IMR-90 (cell line): ENCODE data around the gene UBN1. TPM values are rescaled to one million over a fixed set of nuclear protein-coding genes. Genes with fewer than 3 reads are reported as not detected.

Experiments used
- ATAC-seq: fragments of 200-7000 bp; cut with Tn5 transposase; 2 replicates; pipeline ENCODE4 v1.9.1; 2020; ENCODE audit warnings: low read depth, mild to moderate bottlenecking, moderate library complexity
- BruUV-seq: library from RNA; stranded (reverse); fragments of 400-500 nt; replicated peaks from 2 replicates; lab custom pipeline; 2021; lab: Mats Ljungman, UMichigan
- CTCF ChIA-PET: fragments of 300-600 bp; formaldehyde crosslinking; extraction: SDS; loops from one replicate; lab custom pipeline; 2021; ENCODE audit warnings: antibody characterized with exemption; lab: Yijun Ruan, JAX
- POLR2A ChIA-PET: fragments of 300-600 bp; sonication (Branson Sonifier 250); formaldehyde crosslinking; loops from one replicate; lab custom pipeline; 2022; ENCODE audit warnings: antibody characterized with exemption; ENCODE audit not compliant: unreplicated experiment; lab: Charles Lee
- DNase-seq: peaks from one replicate; pipeline ENCODE4 v3.0.0; 2013
- H2AFZ ChIP-seq: replicated peaks from 2 replicates; pipeline ENCODE3; 2013; ENCODE audit warnings: low read length, mild to moderate bottlenecking; ENCODE audit not compliant: poor library complexity
- H2AK5ac ChIP-seq: 2 replicates; pipeline ENCODE4 v1.6.1; 2013; ENCODE audit warnings: low read depth, low read length, inconsistent platforms
- H2AK9ac ChIP-seq: replicated peaks from 2 replicates; pipeline ENCODE3; 2013; ENCODE audit warnings: mild to moderate bottlenecking, low read depth, low read length, moderate library complexity; ENCODE audit not compliant: poor library complexity
- H2BK120ac ChIP-seq: 2 replicates; pipeline ENCODE4 v1.6.1; 2013; ENCODE audit warnings: low read depth, low read length, inconsistent platforms
- H2BK15ac ChIP-seq: 3 replicates; pipeline ENCODE4 v1.6.1; 2013; ENCODE audit warnings: low read depth, low read length, inconsistent platforms
- H2BK20ac ChIP-seq: 2 replicates; pipeline ENCODE4 v1.6.1; 2013; ENCODE audit warnings: low read depth, mild to moderate bottlenecking, inconsistent platforms, low read length, moderate library complexity
- H2BK5ac ChIP-seq: 2 replicates; pipeline ENCODE4 v1.6.1; 2013; ENCODE audit warnings: mild to moderate bottlenecking, low read depth, low read length, inconsistent platforms; ENCODE audit not compliant: poor library complexity, severe bottlenecking
- H3K14ac ChIP-seq: replicated peaks from 2 replicates; pipeline ENCODE4 v1.6.1; 2013; ENCODE audit warnings: low read depth, low read length, inconsistent platforms
- H3K18ac ChIP-seq: 2 replicates; pipeline ENCODE4 v1.6.1; 2013; ENCODE audit warnings: low read depth, low read length, control low read depth
- H3K23ac ChIP-seq: 2 replicates; pipeline ENCODE4 v1.6.1; 2013; ENCODE audit warnings: low read depth, low read length, inconsistent platforms
- H3K27ac ChIP-seq: 2 replicates; pipeline ENCODE4 v1.5.1; 2013; ENCODE audit warnings: mild to moderate bottlenecking, control low read depth, low read length; ENCODE audit not compliant: insufficient read depth
- H3K27me3 ChIP-seq: 2 replicates; pipeline ENCODE4 v1.6.1; 2013; ENCODE audit warnings: low read length; ENCODE audit not compliant: control insufficient read depth, insufficient read depth
- H3K36me3 ChIP-seq: 2 replicates; pipeline ENCODE4 v1.6.1; 2013; ENCODE audit warnings: low read length, mixed read lengths; ENCODE audit not compliant: control insufficient read depth, insufficient read depth
- H3K4ac ChIP-seq: 2 replicates; pipeline ENCODE4 v1.6.1; 2013; ENCODE audit warnings: low read depth, low read length, inconsistent platforms
- H3K4me1 ChIP-seq: 2 replicates; pipeline ENCODE4 v1.6.1; 2013; ENCODE audit warnings: low read length, mixed read lengths; ENCODE audit not compliant: control insufficient read depth, insufficient read depth
- H3K4me2 ChIP-seq: 2 replicates; pipeline ENCODE4 v1.6.1; 2013; ENCODE audit warnings: low read depth, mild to moderate bottlenecking, control low read depth, low read length, moderate library complexity
- H3K4me3 ChIP-seq: 2 replicates; pipeline ENCODE4 v1.5.1; 2013; ENCODE audit warnings: low read depth, mild to moderate bottlenecking, control low read depth, low read length, moderate library complexity; ENCODE audit not compliant: insufficient read depth
- H3K56ac ChIP-seq: 2 replicates; pipeline ENCODE4 v1.6.1; 2013; ENCODE audit warnings: low read length, inconsistent platforms; ENCODE audit not compliant: insufficient read depth; ENCODE audit errors: extremely low read depth
- H3K79me1 ChIP-seq, 2 experiments: 2 replicates each; pipeline ENCODE4 v1.6.1; 2013; ENCODE audit warnings: low read length in 2 of 2, inconsistent platforms in 1 of 2, low read depth in 1 of 2
- H3K9ac ChIP-seq: 2 replicates; pipeline ENCODE4 v1.6.1; 2013; ENCODE audit warnings: low read depth, low read length, control low read depth
- H3K9me1 ChIP-seq: 2 replicates; pipeline ENCODE4 v1.6.1; 2013; ENCODE audit warnings: low read length, inconsistent platforms; ENCODE audit not compliant: insufficient read depth
- H3K9me3 ChIP-seq: 2 replicates; pipeline ENCODE4 v1.6.1; 2013; ENCODE audit warnings: low read length; ENCODE audit not compliant: control insufficient read depth, insufficient read depth
- H4K20me1 ChIP-seq: 2 replicates; pipeline ENCODE4 v1.6.1; 2013; ENCODE audit warnings: low read length, inconsistent platforms; ENCODE audit not compliant: insufficient read depth
- H4K5ac ChIP-seq: 2 replicates; pipeline ENCODE4 v1.6.1; 2013; ENCODE audit warnings: mild to moderate bottlenecking, low read depth, low read length, control low read depth
- H4K8ac ChIP-seq, 2 experiments: 2 replicates each; pipeline ENCODE4 v1.6.1; 2013; ENCODE audit warnings: low read depth in 2 of 2, low read length in 2 of 2, control low read depth in 1 of 2, inconsistent platforms in 1 of 2
- H4K91ac ChIP-seq: 2 replicates; pipeline ENCODE4 v1.6.1; 2013; ENCODE audit warnings: low read depth, low read length, inconsistent platforms; ENCODE audit not compliant: insufficient read depth
- WGBS, 2 experiments: methylation state at CpG; one replicate each; pipeline versions ENCODE4 v1.1.5 to v1.1.7; 2013; ENCODE audit warnings: missing lambda C conversion rate in 2 of 2; ENCODE audit not compliant: insufficient read length in 1 of 2; ENCODE audit errors: extremely low coverage in 2 of 2; 5-methylcytosine and 5-hydroxymethylcytosine counted together
- dilution Hi-C: fragments of 300-500 bp; cut with HindIII; formaldehyde crosslinking; loops from one replicate; pipeline ENCODE4 v1.14.3; 2018; ENCODE audit warnings: low sequenced_read_pairs; ENCODE audit not compliant: unreplicated experiment
- in situ Hi-C: fragments of 300-500 bp; cut with MboI; formaldehyde crosslinking; loops from 3 replicates; pipeline ENCODE4 v1.14.3; 2019; ENCODE audit warnings: low sequenced_read_pairs, inconsistent platforms, mixed read lengths
- intact Hi-C: fragments of 100-400 bp; cut with micrococcal nuclease; formaldehyde crosslinking; loops from 2 replicates; pipeline ENCODE4 v1.10.0; 2022
- polyA plus RNA-seq, 3 experiments: library from polyadenylated mRNA; depleted of rRNA; stranded (reverse); fragments of >200 nt; gene quantifications; 2 replicates each; pipeline ENCODE4 v1.2.3, GENCODE V29; 2012; ENCODE audit warnings: low replicate concordance in 1 of 3
- total RNA-seq: library from RNA; depleted of rRNA; stranded (reverse); fragments of >200 nt; gene quantifications from 2 replicates; pipeline ENCODE4 v1.2.3, GENCODE V29; 2012
- TF ChIP-seq, protein P1 (sequence below): fragments of 150-350 bp; IDR thresholded peaks from 2 replicates; pipeline ENCODE4 v1.6.1; 2016; ENCODE audit warnings: low read depth, mild to moderate bottlenecking, low read length, moderate library complexity, borderline replicate concordance

The UBN1 gene
- total and polyA plus RNA-seq, 2 of the 4 experiments (the other 2 are of a cell fraction), result 5.7 to 16.3 TPM

GRCh38 chr16:4803898-4804762 is 43.2 kb upstream of the UBN1 start:
- 86% methylated on average over 15 of the region's 26 CpGs; no CpG with 5 or more reads in 1 of the 2 experiments for WGBS, 2 experiments
- Histone ChIP-seq H3K9me3 (no peaks in the 10 kb centered on the region), H2BK5ac (no peak overlapping the region), H4K91ac (no peak overlapping the region), H2AFZ (peak overlapping the region; percentile 21), H3K23ac (no peak overlapping the region), H3K4me2 (no peak overlapping the region), H3K9me1 (no peaks in the 10 kb centered on the region), H3K14ac (no peak overlapping the region), H4K20me1 (no peaks in the 10 kb centered on the region; the same call in 1 of the 2 replicates), H2AK9ac (peak overlapping the region; percentile 65), H3K27me3 (no peaks in the 10 kb centered on the region), H2BK15ac (no peak overlapping the region), H2BK20ac (no peak overlapping the region), H3K27ac (no peak overlapping the region), H3K36me3 (peaks cover 26% of the 10 kb centered on the region), H3K18ac (no peak overlapping the region), H4K5ac (no peak overlapping the region), H2AK5ac (peak overlapping the region; percentile 31; the same call in 1 of the 2 replicates), H3K4ac (no peak overlapping the region), H2BK120ac (no peak overlapping the region), H4K8ac (no peak overlapping the region), H3K4me1 (peaks cover 5% of the 10 kb centered on the region; the same call in 1 of the 2 replicates), H3K56ac (no peak overlapping the region), H3K9ac (no peak overlapping the region), H3K79me1 (peaks cover 0 to 7% of the 10 kb centered on the region in 2 experiments; a peak in 2 of 4 replicates), H3K4me3 (no peak overlapping the region)
- POLR2A ChIA-PET, result no interaction called here
- dilution Hi-C loops, result no loop called here
- in situ Hi-C loops, result no loop called here
- ATAC-seq, result no peak
- TF ChIP-seq, protein P1, sequence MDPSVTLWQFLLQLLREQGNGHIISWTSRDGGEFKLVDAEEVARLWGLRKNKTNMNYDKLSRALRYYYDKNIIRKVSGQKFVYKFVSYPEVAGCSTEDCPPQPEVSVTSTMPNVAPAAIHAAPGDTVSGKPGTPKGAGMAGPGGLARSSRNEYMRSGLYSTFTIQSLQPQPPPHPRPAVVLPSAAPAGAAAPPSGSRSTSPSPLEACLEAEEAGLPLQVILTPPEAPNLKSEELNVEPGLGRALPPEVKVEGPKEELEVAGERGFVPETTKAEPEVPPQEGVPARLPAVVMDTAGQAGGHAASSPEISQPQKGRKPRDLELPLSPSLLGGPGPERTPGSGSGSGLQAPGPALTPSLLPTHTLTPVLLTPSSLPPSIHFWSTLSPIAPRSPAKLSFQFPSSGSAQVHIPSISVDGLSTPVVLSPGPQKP, result no peak
- no peak for DNase-seq
- TSS peak; percentile 92 for BruUV-seq
- intact Hi-C loops, result loop anchor here (2.0 to 5.0 kb wide), 2 partner anchors 37 to 153 kb away; partner anchors contain the start of gene ZNF500
- CTCF ChIA-PET, result no interaction called here
